Activated T-cell treated with anti-CD3 and anti-CD28 coated beads, Interleukin-2, amount 50 U/mL, for 24 hours (primary cell): ENCODE data around the gene RELN.

ENCODE experiments used
- DNase-seq: peaks from one replicate; pipeline ENCODE4 v3.0.0-alpha.2; 2020
- H3K27ac Mint-ChIP-seq: 2 replicates; pipeline ENCODE4 v1.8.0; 2020; ENCODE audit warnings: mild to moderate bottlenecking, mixed read lengths
- H3K27me3 Mint-ChIP-seq: 2 replicates; pipeline ENCODE4 v1.8.0; 2020; ENCODE audit warnings: mixed read lengths
- H3K36me3 Mint-ChIP-seq: 2 replicates; pipeline ENCODE4 v1.8.0; 2020; ENCODE audit warnings: low read depth, mixed read lengths
- H3K4me1 Mint-ChIP-seq: 2 replicates; pipeline ENCODE4 v1.8.0; 2020; ENCODE audit warnings: low read depth, mixed read lengths
- H3K4me3 Mint-ChIP-seq: 2 replicates; pipeline ENCODE4 v1.8.0; 2020; ENCODE audit warnings: mild to moderate bottlenecking, moderate library complexity, mixed read lengths
- H3K9me3 Mint-ChIP-seq: 2 replicates; pipeline ENCODE4 v1.8.0; 2020; ENCODE audit warnings: mixed read lengths

The RELN gene

DNA sequence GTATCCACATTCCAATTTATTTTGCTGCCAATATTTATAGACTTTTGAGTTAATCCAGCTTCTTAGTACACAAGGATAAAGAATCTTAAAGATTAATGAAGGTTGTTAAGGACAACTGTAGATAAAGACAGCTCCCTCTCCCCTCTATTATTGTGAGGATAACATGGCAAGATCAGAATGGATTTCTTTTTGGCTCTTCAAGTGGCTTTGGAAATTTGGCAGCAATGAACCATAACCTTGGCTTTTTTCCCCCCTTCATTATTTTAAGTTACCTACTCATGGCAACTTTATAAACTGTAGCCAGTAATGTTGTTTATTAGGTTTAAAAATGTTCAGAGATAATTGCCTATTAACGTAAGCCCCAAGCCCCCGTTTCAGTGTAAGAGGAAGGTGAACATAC lies 412.4 kb downstream of the RELN start:
- no peak overlapping the region for H3K27ac Mint-ChIP-seq
- DNase-seq, result no peak
- no peaks in the 10 kb centered on the region for H3K4me1 Mint-ChIP-seq
- H3K27me3 Mint-ChIP-seq, result peaks cover 18% of the 10 kb centered on the region
- no peaks in the 10 kb centered on the region for H3K36me3 Mint-ChIP-seq
- no peaks in the 10 kb centered on the region for H3K9me3 Mint-ChIP-seq
- H3K4me3 Mint-ChIP-seq, result no peak overlapping the region

DNA sequence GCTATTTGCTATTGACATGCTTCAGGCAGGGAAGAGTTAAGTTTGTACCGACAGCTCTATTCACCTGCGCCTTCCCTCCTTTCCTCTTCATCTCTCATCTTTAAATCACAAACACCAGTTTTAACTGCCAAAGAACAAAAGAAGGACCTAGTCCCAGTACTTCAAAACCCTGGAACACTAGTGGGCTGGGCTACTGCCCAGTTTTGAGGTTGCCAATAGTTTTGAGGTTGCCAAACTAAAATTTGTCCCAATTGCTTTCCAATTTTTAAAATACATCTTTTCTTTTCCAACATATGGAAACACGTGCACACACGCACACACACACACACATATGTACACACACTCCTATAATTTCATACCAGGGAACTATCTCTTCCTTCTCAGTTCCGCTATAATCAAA lies 412.8 kb downstream of the RELN start:
- no peak for DNase-seq
- H3K27me3 Mint-ChIP-seq, result peaks cover 18% of the 10 kb centered on the region
- H3K27ac Mint-ChIP-seq, result no peak overlapping the region
- no peaks in the 10 kb centered on the region for H3K9me3 Mint-ChIP-seq
- no peak overlapping the region for H3K4me3 Mint-ChIP-seq
- H3K4me1 Mint-ChIP-seq, result no peaks in the 10 kb centered on the region
- H3K36me3 Mint-ChIP-seq, result no peaks in the 10 kb centered on the region

DNA sequence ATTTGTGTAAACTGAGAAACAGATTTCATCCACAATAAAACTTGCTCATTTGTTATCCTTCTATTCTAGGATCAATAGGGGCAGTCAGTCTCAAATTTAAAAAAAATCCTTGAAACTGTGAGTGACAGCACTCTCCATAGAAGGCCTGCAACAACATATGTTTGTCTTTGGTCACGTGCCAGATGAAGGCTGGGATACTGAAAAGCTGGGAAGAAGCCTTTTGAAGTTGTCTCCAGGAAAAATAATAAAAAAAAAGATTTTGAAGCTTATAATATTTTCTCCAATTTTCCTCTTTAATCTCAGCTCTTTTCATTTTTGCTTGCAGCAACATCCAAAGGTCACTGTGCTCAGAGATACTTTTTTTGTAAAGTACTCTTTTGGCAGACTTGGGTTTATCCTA lies 414.9 kb downstream of the RELN start:
- Mint-ChIP-seq H3K4me3 (no peak overlapping the region), H3K9me3 (no peaks in the 10 kb centered on the region), H3K4me1 (no peaks in the 10 kb centered on the region), H3K27me3 (peaks cover 13% of the 10 kb centered on the region), H3K36me3 (no peaks in the 10 kb centered on the region), H3K27ac (no peak overlapping the region)
- no peak for DNase-seq

DNA sequence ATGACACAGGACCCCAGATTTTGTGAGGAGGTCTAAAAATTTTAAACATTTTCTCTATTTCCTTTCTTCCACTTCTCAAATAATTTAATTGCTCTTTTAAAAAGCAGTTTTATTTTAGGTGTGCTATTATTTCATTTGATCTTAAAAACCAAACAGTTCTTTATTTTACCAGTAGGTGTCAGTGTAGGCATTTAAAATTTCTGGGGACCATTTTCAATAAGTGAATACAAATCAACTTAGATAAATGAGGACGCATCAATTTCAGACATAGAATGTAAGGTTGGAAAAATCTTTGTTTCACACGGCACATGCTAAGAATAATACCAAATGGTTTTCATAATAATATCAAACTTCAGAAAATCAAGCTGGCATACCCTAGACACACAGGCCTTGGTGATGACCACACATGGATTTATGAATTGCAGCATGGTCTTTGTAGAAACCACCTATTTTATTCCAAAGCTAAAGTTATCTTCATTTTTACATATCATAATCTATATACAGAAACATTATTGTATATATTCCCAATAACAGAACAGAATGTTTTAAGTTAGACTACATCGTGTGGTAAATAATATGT lies 415.9 kb downstream of the RELN start:
- Mint-ChIP-seq H3K36me3 (no peaks in the 10 kb centered on the region), H3K4me1 (no peaks in the 10 kb centered on the region), H3K9me3 (no peaks in the 10 kb centered on the region), H3K27ac (no peak overlapping the region), H3K27me3 (peaks cover 12% of the 10 kb centered on the region), H3K4me3 (no peak overlapping the region)
- DNase-seq, result no peak

DNA sequence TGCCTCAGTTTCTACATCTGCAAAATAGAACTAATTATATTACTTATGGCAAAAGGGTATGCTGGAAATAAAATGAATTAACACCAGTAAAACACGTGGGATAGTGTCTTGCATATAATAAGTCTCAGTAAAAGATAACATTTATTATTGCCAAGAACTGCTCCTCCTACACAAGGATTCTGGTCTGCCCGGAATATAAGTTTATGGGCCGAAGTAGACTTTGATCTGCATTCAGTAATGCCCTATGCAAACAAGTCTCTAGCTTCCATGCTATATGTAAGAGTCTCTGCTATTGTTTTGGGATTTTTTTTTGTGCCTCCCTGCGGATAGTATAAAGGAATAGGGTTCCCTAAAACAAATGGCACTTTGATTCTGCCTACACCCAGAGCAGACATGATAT lies 417.9 kb downstream of the RELN start:
- Mint-ChIP-seq H3K27me3 (peaks cover 8% of the 10 kb centered on the region), H3K9me3 (no peaks in the 10 kb centered on the region), H3K4me1 (no peaks in the 10 kb centered on the region), H3K27ac (no peak overlapping the region), H3K4me3 (no peak overlapping the region), H3K36me3 (no peaks in the 10 kb centered on the region)
- DNase-seq, result no peak

DNA sequence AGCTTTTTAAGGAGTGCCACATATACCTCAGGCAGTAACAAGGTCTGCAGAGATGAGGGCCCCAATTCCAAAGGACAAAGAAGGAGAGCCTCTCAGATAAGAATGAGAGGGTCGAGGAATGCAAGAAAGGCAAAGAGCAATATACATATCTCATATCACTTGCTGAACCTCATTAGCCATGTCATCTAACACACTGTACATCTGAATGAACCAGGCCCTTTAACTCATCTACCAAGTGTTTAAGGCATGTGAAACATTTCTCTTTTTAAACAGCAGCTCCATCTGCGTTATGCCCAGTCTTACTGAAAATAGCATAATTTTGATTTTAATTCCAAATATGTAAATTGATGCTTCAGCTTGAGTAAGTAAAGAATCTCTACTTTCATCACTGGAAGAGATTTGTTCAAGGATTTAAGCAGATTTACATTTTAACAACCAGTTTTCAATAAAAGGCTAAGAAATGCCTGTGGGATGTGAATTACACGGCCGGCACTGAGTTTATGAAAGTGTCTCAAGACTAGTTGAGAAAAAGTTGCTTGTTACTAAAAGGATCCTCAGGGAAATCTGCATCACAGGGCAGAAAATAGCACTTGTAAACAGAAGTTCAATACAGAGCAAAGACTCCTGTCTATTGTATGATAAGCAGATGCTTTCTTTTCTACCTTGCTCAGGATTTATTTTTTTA lies 419.7 kb downstream of the RELN start:
- DNase-seq, result no peak
- H3K27ac Mint-ChIP-seq, result no peak overlapping the region
- H3K27me3 Mint-ChIP-seq, result peaks cover 3% of the 10 kb centered on the region
- no peaks in the 10 kb centered on the region for H3K36me3 Mint-ChIP-seq
- no peaks in the 10 kb centered on the region for H3K9me3 Mint-ChIP-seq
- H3K4me3 Mint-ChIP-seq, result no peak overlapping the region
- H3K4me1 Mint-ChIP-seq, result no peaks in the 10 kb centered on the region

DNA sequence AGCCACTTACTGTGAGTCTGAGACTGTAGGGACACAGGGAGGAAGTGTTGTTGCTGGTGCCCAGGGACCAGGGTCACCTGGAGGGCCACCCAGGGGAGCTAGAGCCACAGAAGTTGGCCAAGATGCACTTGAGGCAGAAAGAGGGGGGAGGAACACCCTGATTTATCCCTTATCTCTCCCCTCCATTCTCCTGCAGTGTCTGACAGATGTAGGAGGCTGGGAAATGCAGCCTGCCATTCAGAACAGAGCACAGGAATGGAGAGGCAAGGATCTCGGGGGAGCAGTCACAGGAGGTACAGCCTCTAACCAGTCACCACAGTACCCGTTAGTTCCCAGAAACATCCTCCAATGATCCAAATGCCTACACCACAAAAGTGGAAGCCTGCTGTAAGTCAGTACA lies 425.0 kb downstream of the RELN start:
- no peak for DNase-seq
- no peak overlapping the region for H3K27ac Mint-ChIP-seq
- no peaks in the 10 kb centered on the region for H3K36me3 Mint-ChIP-seq
- H3K4me3 Mint-ChIP-seq, result no peak overlapping the region
- H3K4me1 Mint-ChIP-seq, result no peaks in the 10 kb centered on the region
- peaks cover 7% of the 10 kb centered on the region for H3K27me3 Mint-ChIP-seq
- H3K9me3 Mint-ChIP-seq, result no peaks in the 10 kb centered on the region

DNA sequence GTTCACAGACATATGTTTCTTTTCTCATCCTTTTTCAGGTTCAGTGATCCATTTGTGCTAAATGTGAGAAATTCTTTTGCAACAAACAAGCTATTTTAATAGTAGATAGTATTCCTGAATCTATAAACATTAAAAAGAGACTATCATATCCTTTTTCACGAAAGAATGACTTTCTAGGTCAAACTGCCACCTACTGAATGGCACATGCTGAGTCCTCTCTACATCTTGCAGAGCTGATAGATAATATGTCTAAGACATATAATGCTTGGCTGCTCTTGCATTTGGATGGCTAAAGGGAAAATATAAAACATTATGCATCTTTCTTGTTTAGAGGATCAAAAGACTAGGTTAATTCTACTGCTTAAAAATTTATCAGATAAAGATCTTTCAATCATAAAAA lies 429.3 kb downstream of the RELN start:
- DNase-seq, result no peak
- Mint-ChIP-seq H3K9me3 (no peaks in the 10 kb centered on the region), H3K27ac (no peak overlapping the region), H3K27me3 (peaks cover 3% of the 10 kb centered on the region), H3K4me1 (no peaks in the 10 kb centered on the region), H3K4me3 (no peak overlapping the region), H3K36me3 (no peaks in the 10 kb centered on the region)

DNA sequence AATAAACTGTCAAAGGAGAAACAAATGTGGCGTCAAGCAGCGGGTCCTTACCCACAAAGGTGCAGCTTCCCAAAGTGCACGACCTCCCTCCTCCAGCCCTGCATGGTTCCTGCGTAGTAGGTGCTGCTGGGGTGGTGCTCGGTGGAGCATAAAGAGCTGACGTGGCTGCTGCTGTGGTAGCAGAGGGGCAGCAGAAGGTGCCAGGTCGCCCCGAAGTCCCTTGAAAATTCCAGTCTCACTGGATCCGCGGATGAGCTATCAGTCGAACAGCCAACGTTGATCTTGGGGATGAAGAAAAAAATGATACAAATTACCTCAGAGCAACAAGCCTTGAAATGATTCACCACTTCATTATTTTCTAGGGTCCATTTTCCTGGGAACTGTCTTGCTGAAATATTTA lies 438.4 kb downstream of the RELN start:
- peaks cover 19% of the 10 kb centered on the region for H3K27me3 Mint-ChIP-seq

DNA sequence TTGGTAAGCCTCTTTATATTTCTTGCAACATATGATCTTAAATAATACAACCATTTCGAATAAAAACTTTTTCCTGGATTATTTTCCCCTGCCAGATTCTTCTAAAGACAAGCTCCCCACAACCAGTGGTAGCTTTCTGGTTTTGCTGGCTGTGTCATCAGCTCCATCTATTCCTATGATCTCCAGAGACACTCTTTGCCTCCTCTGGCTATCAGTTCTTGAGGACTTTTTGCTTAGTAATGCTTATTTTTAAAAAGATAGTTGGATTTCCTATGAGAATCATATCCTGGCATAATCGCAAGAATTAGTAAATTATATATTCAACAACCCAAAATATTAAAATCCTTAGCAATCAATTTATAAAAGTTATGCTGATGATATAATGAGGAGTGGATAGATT lies 439.7 kb downstream of the RELN start:
- H3K36me3 Mint-ChIP-seq, result no peaks in the 10 kb centered on the region
- no peak overlapping the region for H3K27ac Mint-ChIP-seq
- no peak overlapping the region for H3K4me3 Mint-ChIP-seq
- H3K27me3 Mint-ChIP-seq, result peaks cover 26% of the 10 kb centered on the region
- no peak for DNase-seq
- H3K9me3 Mint-ChIP-seq, result no peaks in the 10 kb centered on the region
- H3K4me1 Mint-ChIP-seq, result no peaks in the 10 kb centered on the region

More for the DNA sequence above, 438.4 kb downstream of the RELN start:
- no peak overlapping the region for H3K27ac Mint-ChIP-seq
- H3K4me1 Mint-ChIP-seq, result no peaks in the 10 kb centered on the region
- no peaks in the 10 kb centered on the region for H3K9me3 Mint-ChIP-seq
- DNase-seq, result no peak
- no peaks in the 10 kb centered on the region for H3K36me3 Mint-ChIP-seq
- H3K4me3 Mint-ChIP-seq, result no peak overlapping the region

DNA sequence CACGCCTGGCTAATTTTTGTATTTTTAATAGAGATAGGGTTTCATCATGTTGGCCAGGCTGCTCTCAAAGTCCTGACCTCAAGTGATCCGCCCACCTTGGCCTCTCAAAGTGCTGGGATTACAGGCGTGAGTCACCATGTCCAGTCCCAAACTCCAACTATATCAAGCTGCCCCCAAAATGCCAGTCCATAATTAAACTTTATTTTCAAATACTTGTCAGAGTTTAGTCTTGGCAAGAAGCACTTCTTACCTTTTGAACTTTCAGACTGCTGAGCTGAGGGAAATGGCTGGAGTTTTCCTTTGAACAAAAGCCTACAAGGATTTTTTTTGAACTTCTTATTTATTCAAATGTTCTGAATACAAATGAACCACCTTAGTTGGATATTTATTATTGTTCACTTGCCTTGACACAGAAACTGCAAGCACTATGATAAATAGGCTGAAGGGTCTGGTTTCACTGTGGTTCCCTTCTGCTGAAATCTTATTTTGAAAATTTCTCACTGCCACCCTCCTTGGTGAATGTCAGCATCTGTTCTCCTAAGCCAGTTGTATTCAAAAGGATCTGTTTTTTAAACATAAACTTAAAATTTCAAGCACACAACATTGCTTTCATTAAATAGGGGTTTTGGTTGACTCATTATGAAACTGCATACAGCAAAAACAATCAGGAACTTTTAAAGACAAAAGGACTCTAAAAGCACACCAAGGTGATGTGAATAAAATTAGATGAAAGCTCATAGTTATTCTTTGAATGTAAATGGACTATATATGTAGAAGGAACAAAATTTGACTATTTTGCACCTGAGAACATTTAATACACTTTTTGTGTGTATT lies 441.8 kb downstream of the RELN start:
- DNase-seq, result no peak
- Mint-ChIP-seq H3K4me3 (no peak overlapping the region), H3K4me1 (no peaks in the 10 kb centered on the region), H3K36me3 (no peaks in the 10 kb centered on the region), H3K27ac (no peak overlapping the region), H3K9me3 (no peaks in the 10 kb centered on the region), H3K27me3 (peaks cover 23% of the 10 kb centered on the region)

DNA sequence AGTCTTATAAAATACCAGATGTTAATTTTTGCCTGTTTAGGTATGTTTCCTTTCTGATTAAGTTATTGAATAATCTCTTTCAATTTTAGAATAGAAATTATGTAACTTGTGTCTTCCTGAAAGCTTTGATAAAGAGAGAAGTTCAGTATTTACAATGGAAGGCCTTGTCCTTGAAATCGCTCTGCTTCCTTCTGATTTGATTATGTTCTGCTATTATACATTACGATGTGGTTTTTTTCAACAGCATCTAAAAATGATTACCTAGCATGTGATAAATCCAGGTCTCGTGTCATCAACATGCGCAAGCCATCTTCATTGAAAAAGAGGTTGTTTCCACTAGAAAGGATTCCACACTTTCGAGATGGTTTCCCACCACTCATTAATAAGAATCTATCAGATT lies 447.0 kb downstream of the RELN start:
- Mint-ChIP-seq H3K4me3 (no peak overlapping the region), H3K27me3 (peaks cover 22% of the 10 kb centered on the region), H3K27ac (no peak overlapping the region), H3K36me3 (no peaks in the 10 kb centered on the region), H3K4me1 (no peaks in the 10 kb centered on the region), H3K9me3 (no peaks in the 10 kb centered on the region)
- DNase-seq, result no peak

DNA sequence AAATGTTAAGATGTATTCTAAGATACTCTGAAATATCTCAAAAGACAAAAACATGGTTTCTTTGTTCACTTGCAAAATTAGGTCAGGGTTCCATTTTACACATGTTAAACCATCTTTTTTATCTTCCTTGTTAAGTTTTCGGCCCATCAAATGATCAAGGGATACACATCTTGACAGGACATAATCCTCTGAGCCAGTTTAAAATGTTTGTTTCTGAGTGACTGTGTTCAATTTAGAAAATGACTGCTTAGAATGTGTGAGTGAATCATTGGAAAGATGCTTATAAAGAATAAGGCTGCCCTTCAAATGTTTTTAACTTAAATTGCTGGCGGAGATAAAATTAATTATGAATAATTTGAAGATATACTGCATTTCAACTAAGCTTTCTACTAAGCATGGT lies 447.5 kb downstream of the RELN start:
- no peaks in the 10 kb centered on the region for H3K4me1 Mint-ChIP-seq
- H3K27me3 Mint-ChIP-seq, result peaks cover 28% of the 10 kb centered on the region
- no peaks in the 10 kb centered on the region for H3K9me3 Mint-ChIP-seq
- H3K4me3 Mint-ChIP-seq, result no peak overlapping the region
- H3K27ac Mint-ChIP-seq, result no peak overlapping the region
- no peak for DNase-seq
- H3K36me3 Mint-ChIP-seq, result no peaks in the 10 kb centered on the region

DNA sequence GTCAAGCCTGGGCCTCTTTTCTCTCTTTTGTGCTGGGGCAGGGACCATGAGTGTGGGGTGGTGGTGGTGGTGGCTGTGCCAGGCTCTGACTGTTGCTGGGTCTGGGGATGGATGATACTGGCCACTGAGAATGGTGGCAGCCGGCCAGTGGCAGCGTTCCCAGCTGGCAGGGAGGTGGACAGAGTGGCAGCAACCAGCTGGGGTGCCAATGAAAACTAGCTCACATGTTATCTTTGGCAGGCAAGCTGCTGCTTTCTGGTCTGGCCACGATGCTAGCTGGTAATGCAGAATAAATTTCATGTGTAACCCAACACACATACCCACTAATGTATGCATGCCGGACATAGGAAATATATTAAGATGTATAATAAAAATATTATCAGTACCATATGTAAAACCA lies 448.4 kb downstream of the RELN start:
- DNase-seq, result no peak
- Mint-ChIP-seq H3K27ac (no peak overlapping the region), H3K27me3 (peaks cover 23% of the 10 kb centered on the region), H3K36me3 (no peaks in the 10 kb centered on the region), H3K4me1 (no peaks in the 10 kb centered on the region), H3K4me3 (no peak overlapping the region), H3K9me3 (no peaks in the 10 kb centered on the region)

DNA sequence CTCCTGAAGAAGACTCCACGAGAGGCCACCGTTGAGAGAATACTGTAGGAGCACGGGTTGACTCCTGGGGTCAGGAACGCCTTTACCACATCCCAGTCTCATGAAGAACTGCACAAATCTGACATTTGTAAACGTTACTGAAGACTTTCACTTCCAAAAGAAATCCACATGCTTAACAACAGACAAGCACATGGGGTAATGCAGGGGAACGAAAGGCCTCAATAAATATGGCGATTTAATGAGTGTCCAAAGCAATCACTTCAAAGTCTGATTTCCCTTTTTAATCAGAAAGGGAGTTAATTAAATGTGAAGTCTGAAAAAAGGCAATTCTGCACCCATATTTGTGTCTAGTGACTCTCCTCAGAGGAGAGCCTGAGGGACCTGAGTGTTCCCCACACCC lies 449.1 kb downstream of the RELN start:
- Mint-ChIP-seq H3K27me3 (peaks cover 20% of the 10 kb centered on the region), H3K27ac (no peak overlapping the region), H3K36me3 (no peaks in the 10 kb centered on the region)

More for the DNA sequence above, 449.1 kb downstream of the RELN start:
- DNase-seq, result no peak
- Mint-ChIP-seq H3K4me1 (no peaks in the 10 kb centered on the region), H3K9me3 (no peaks in the 10 kb centered on the region), H3K4me3 (no peak overlapping the region)
